Measurements from ENCODE around the gene ADCK2.

Gene ADCK2

GRCh38 chr7:140635345-140635744 lies 37.4 kb upstream of the ADCK2 start:
- Histone ChIP-seq H3K79me2 (ENCODE audit: insufficient read depth, low read length) (no peaks in the 10 kb centered on the region), H3K27me3 (ENCODE audit: insufficient read depth, low read length) (peaks cover 5% of the 10 kb centered on the region; the same call in 1 of the 2 replicates), H3F3A (ENCODE audit: insufficient read depth, low read length) (no peaks in the 10 kb centered on the region), H2AFZ (ENCODE audit: low read length) (no peak overlapping the region), H3K36me3 (ENCODE audit: insufficient read depth, low read length) (no peaks in the 10 kb centered on the region), H3K9ac (ENCODE audit: low read length) (no peak overlapping the region), H3K4me2 (ENCODE audit: low read length) (no peak overlapping the region), H3K9me2 (ENCODE audit: low read depth, low read length) (no peaks in the 10 kb centered on the region), H3K27ac (ENCODE audit: low read depth, low read length, poor library complexity, severe bottlenecking) (no peak overlapping the region), H4K20me1 (ENCODE audit: insufficient read depth, low read length) (no peaks in the 10 kb centered on the region), H3K4me1 (ENCODE audit: insufficient read depth, low read length, severe bottlenecking) (no peaks in the 10 kb centered on the region), H3K9me3 (ENCODE audit: low read length) (no peaks in the 10 kb centered on the region), H3K4me3 (ENCODE audit: low read depth, low read length, poor library complexity, severe bottlenecking) (no peak overlapping the region)
- TF ChIP-seq EZH2 (IDR thresholded peaks at IDR 0.05; ENCODE audit: borderline replicate concordance, low read length) (no peak), CTCF (IDR thresholded peaks at IDR 0.05; ENCODE audit: low read length) (no peak)

- H3K4me2 ChIP-seq (ENCODE audit: low read length): no peak overlapping the region
- H3K9me2 ChIP-seq (ENCODE audit: low read depth, low read length): no peaks in the 10 kb centered on the region
- TF ChIP-seq EZH2 (IDR thresholded peaks at IDR 0.05; ENCODE audit: borderline replicate concordance, low read length) (no peak), CTCF (IDR thresholded peaks at IDR 0.05; ENCODE audit: low read length) (no peak)
- no peak overlapping the region for H3K9ac ChIP-seq (ENCODE audit: low read length)
- peaks cover 5% of the 10 kb centered on the region; the same call in 1 of the 2 replicates for H3K27me3 ChIP-seq (ENCODE audit: insufficient read depth, low read length)
- H3K27ac ChIP-seq (ENCODE audit: low read depth, low read length, poor library complexity, severe bottlenecking): no peak overlapping the region
- no peaks in the 10 kb centered on the region for H4K20me1 ChIP-seq (ENCODE audit: insufficient read depth, low read length)
- H3K36me3 ChIP-seq (ENCODE audit: insufficient read depth, low read length): no peaks in the 10 kb centered on the region
- no peaks in the 10 kb centered on the region for H3F3A ChIP-seq (ENCODE audit: insufficient read depth, low read length)
- no peak overlapping the region for H3K4me3 ChIP-seq (ENCODE audit: low read depth, low read length, poor library complexity, severe bottlenecking)
- peaks cover 2% of the 10 kb centered on the region for H3K4me1 ChIP-seq (ENCODE audit: insufficient read depth, low read length, severe bottlenecking)
- H3K79me2 ChIP-seq (ENCODE audit: insufficient read depth, low read length): no peaks in the 10 kb centered on the region
- no peaks in the 10 kb centered on the region for H3K9me3 ChIP-seq (ENCODE audit: low read length)
- no peak overlapping the region for H2AFZ ChIP-seq (ENCODE audit: low read length)
Observed at GRCh38 chr7:140635816-140636215, 36.9 kb upstream of the ADCK2 start.

GRCh38 chr7:140637400-140637799 lies 35.3 kb upstream of the ADCK2 start:
- Histone ChIP-seq H3K9ac (ENCODE audit: low read length) (no peak overlapping the region), H3K79me2 (ENCODE audit: insufficient read depth, low read length) (no peaks in the 10 kb centered on the region), H3K9me3 (ENCODE audit: low read length) (no peaks in the 10 kb centered on the region), H3K27me3 (ENCODE audit: insufficient read depth, low read length) (peaks cover 11% of the 10 kb centered on the region; the same call in 1 of the 2 replicates), H2AFZ (ENCODE audit: low read length) (no peak overlapping the region), H4K20me1 (ENCODE audit: insufficient read depth, low read length) (no peaks in the 10 kb centered on the region), H3F3A (ENCODE audit: insufficient read depth, low read length) (no peaks in the 10 kb centered on the region), H3K36me3 (ENCODE audit: insufficient read depth, low read length) (no peaks in the 10 kb centered on the region), H3K4me3 (ENCODE audit: low read depth, low read length, poor library complexity, severe bottlenecking) (no peak overlapping the region), H3K27ac (ENCODE audit: low read depth, low read length, poor library complexity, severe bottlenecking) (no peak overlapping the region), H3K4me2 (ENCODE audit: low read length) (no peak overlapping the region), H3K9me2 (ENCODE audit: low read depth, low read length) (no peaks in the 10 kb centered on the region), H3K4me1 (ENCODE audit: insufficient read depth, low read length, severe bottlenecking) (peaks cover 4% of the 10 kb centered on the region)
- TF ChIP-seq CTCF (IDR thresholded peaks at IDR 0.05; ENCODE audit: low read length): no peak
